ENCODE measurements around the gene TWIST2. TPM values are rescaled to one million over a fixed set of nuclear protein-coding genes. Genes with fewer than 3 reads are reported as not detected.
A peak's percentile ranks its signal among the peaks of the same experiment; 100 is the strongest.

The TWIST2 gene
- total and polyA plus RNA-seq, 9 donors = 14.2 to 104 (median 32.7) TPM

- no peak overlapping the region for H3K27ac ChIP-seq
- peak in 3 of 5 donors; percentile 1 to 20 (median 6) for DNase-seq
- WGBS, 3 donors = 82 to 88% (median 84%) methylated on average over 15 to 16 of the region's 16 CpGs
- no peaks in the 10 kb centered on the region for H3K36me3 ChIP-seq
- no peaks in the 10 kb centered on the region for H3K9me3 ChIP-seq
- no peak overlapping the region for H3K4me3 ChIP-seq
- intact Hi-C loops (cut with DNase I) = no loop called here
- H3K27me3 ChIP-seq = no peaks in the 10 kb centered on the region
- no peak for TF ChIP-seq EP300 (IDR thresholded peaks at IDR 0.05)
- no peak for TF ChIP-seq POLR2A (IDR thresholded peaks at IDR 0.05)
- no peak for TF ChIP-seq CTCF (IDR thresholded peaks at IDR 0.05)
- no peaks in the 10 kb centered on the region for H3K4me1 ChIP-seq (ENCODE audit: insufficient read depth)
Observed at GRCh38 chr2:238916176-238916874, 68.4 kb downstream of the TWIST2 start.

GRCh38 chr2:238916875-238917590 lies 69.1 kb downstream of the TWIST2 start:
- TF ChIP-seq POLR2A (IDR thresholded peaks at IDR 0.05) (no peak), CTCF (IDR thresholded peaks at IDR 0.05) (no peak), EP300 (IDR thresholded peaks at IDR 0.05) (no peak)
- Histone ChIP-seq H3K4me3 (no peak overlapping the region), H3K36me3 (no peaks in the 10 kb centered on the region), H3K9me3 (no peaks in the 10 kb centered on the region), H3K27ac (no peak overlapping the region), H3K4me1 (ENCODE audit: insufficient read depth) (no peaks in the 10 kb centered on the region), H3K27me3 (no peaks in the 10 kb centered on the region)
- intact Hi-C loops (cut with DNase I) = no loop called here
- 69 to 77% (median 77%) methylated on average over 14 of the region's 14 CpGs for WGBS, 3 donors
- peak in 4 of 5 donors; percentile 13 to 28 (median 18) for DNase-seq

GRCh38 chr2:238919307-238919706 lies 71.4 kb downstream of the TWIST2 start:
- 79 to 89% (median 87%) methylated on average over 11 of the region's 11 CpGs for WGBS, 3 donors
- Histone ChIP-seq H3K36me3 (no peaks in the 10 kb centered on the region), H3K4me3 (no peak overlapping the region), H3K27ac (no peak overlapping the region), H3K4me1 (ENCODE audit: insufficient read depth) (no peaks in the 10 kb centered on the region), H3K9me3 (no peaks in the 10 kb centered on the region), H3K27me3 (no peaks in the 10 kb centered on the region)
- intact Hi-C loops (cut with DNase I) = no loop called here
- peak in 4 of 5 donors; percentile 4 to 11 (median 10) for DNase-seq
- TF ChIP-seq POLR2A (IDR thresholded peaks at IDR 0.05) (no peak), EP300 (IDR thresholded peaks at IDR 0.05) (no peak), CTCF (IDR thresholded peaks at IDR 0.05) (no peak)

GRCh38 chr2:238920053-238920452 lies 72.2 kb downstream of the TWIST2 start:
- TF ChIP-seq POLR2A (IDR thresholded peaks at IDR 0.05) = no peak
- no peak for TF ChIP-seq EP300 (IDR thresholded peaks at IDR 0.05)
- TF ChIP-seq CTCF (IDR thresholded peaks at IDR 0.05) = no peak

More at GRCh38 chr2:238920053-238920452, 72.2 kb downstream of the TWIST2 start:
- 83 to 94% (median 91%) methylated on average over 3 of the region's 3 CpGs for WGBS, 3 donors
- DNase-seq = no peak
- peaks cover 4% of the 10 kb centered on the region for H3K4me1 ChIP-seq (ENCODE audit: insufficient read depth)
- intact Hi-C loops (cut with DNase I) = no loop called here
- H3K4me3 ChIP-seq = no peak overlapping the region
- H3K9me3 ChIP-seq = no peaks in the 10 kb centered on the region
- no peaks in the 10 kb centered on the region for H3K27me3 ChIP-seq
- H3K27ac ChIP-seq = no peak overlapping the region
- H3K36me3 ChIP-seq = no peaks in the 10 kb centered on the region
